HG03354 (cell line): Measurements from ENCODE around the gene TLR1.
"Not testable (repeated sequence)": the region's sequence is repeated elsewhere in the genome, so short reads cannot be mapped to it uniquely, and the experiment has no call there.

Source experiments
- ATAC-seq: cut with Tn5 transposase; IDR thresholded peaks from one replicate; pipeline ENCODE4 v1.9.1; 2021; ENCODE audit warnings: mild to moderate bottlenecking; ENCODE audit not compliant: unreplicated experiment, poor library complexity, severe bottlenecking

TLR1 gene

GRCh38 chr4:38807462-38807861 is 2.9 kb upstream of the TLR1 start:
- not testable (repeated sequence) for ATAC-seq

DNA sequence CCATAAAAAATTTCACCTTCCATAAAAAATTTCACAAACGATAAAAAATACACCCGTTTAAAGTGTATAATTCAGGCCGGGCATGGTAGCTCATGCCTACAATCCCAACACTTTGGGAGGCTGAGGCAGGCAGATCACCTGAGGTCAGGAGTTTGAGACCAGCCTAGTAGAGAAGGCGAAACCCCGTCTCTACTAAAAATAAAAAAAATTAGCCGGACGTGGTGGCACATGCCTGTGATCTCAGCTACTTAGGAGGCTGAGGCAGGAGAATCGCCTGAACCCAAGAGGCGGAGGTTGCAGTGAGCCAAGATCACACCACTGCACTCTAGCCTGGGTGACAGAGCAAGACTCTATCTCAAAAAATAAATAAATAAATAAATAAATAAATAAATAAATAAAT is 1.7 kb upstream of the TLR1 start:
- ATAC-seq, result not testable (repeated sequence)

DNA sequence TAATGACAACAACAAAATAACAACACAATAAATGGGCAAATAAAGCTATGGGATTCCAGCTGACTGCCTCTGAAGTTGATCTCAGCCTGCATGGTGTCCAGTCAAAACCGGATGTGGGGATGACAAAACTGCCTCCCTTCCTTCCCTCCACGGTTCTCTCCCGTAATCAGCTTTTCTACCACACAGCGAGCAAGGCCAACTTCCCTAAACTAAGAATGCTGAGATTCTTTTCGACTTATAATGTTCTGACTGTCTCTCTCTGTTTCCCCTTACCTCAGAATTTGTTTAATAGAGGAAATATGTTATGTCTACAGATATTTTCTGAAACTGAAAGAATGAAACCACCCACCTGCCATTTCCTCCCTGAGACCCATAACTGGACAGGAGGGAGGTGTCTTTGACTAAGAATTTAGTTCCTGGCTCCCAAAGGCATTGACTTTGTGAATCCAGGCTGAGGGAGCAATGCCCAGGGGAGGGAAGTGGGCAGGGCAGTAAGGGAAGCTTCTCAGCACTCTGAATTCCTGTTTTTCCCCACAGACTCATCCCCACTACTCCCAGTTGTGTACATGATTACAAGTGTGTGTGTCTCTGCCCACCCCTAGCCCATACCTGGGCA is 1.0 kb upstream of the TLR1 start:
- ATAC-seq, result peak; percentile 80

GRCh38 chr4:38803833-38804653 is 548 bp downstream of the TLR1 start:
- ATAC-seq, result peak; percentile 43

GRCh38 chr4:38802561-38803355 is 1.8 kb downstream of the TLR1 start:
- ATAC-seq, result no peak

DNA sequence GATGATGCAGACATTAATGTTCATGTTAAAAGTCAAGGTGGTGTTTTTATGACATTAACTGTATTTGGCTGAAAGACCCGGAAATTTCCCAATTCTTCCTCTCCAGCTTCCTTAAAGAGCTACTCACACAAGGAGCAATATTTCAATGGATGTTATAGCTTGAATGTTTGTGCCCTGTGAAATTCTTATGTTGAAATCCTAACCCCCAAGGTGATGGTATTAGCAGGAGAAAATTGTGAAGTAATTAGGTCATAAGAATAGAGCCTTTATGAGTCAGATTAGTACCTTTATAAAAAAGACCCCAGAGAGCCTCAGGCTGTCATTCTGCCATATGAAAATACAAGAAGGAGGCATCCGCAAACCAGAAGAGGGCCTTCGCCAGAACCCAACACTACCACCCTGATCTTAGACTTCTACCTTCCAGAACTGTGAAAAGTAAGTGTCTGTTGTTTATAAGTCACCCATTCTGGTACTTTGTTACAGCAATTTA is 3.6 kb downstream of the TLR1 start:
- ATAC-seq, result no peak

DNA sequence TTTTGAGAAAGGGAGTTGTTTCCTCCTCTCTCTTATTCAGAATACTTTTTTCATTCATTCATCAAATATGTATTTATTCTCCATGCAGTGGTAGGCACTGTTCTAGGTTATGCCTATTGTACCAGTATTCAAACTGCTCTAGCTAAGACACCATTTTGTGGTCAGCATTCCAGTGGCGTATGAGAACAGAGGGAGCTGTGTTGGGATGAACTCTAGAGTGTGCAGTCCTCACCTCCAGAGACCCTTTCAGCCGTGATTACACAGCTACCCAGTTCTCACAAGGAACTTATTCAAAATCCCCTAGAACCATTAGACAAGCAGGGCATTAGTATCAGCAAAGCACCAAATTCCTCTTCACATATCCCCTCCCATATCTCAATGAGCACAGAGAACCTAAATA is 4.2 kb downstream of the TLR1 start:
- no peak for ATAC-seq

DNA sequence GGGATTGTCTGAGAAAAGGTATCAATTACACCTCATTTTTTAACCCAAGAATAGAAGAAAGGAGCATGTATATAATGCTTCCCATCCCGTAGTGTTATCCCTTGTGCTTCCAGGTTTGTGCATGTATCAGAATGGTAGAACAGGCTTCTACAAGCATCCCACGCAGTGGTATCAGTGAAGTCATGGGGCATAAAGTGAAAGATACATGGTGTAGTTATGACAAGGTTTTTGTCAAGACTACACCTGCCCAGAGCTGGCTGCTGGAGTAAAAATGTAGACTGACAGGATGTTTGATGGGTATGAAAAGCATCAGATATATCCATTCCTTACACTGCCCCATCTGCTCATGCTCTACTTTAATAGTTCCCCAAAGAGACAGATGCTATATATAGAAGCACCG is 9.5 kb downstream of the TLR1 start:
- no peak for ATAC-seq

- no peak for ATAC-seq
Observed at GRCh38 chr4:38794051-38794450, 10.5 kb downstream of the TLR1 start.

DNA sequence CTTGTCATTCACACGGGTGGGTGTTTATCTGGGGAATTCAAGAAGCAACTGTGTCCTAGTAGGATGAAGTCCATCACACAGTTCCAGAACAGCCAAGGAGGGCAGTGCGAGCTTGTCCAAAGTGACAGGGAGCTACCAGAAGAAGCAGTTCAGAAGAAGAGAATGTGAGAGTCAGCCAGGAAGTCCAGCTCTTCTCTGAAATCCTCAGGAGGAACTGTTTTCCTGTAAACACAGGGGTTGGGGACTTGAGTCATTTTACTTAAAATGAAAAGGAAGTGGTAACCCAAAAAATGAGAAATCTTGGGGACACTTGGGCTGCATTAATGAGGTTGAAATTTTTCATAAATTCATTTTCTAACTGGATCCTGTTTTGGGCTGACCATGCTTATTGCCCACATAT is 13.6 kb downstream of the TLR1 start:
- no peak for ATAC-seq

DNA sequence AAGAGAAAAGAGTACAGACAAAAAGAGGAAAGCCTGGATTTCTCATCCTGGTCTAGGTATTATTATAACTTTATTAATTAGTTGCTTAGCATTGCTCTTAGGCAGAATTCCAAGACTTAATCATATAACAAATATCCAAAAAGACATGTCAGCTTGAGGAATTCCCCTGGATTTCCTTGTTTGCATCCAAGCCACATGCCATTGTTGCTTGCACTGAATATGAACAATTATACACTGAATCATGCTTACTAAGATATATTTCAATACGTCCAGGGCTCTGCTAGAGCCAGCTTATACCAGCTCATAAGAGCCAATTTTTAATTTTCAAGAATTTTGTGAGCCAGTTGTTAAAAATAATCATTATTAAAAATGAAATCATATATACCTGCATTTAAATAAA is 16.3 kb downstream of the TLR1 start:
- no peak for ATAC-seq

DNA sequence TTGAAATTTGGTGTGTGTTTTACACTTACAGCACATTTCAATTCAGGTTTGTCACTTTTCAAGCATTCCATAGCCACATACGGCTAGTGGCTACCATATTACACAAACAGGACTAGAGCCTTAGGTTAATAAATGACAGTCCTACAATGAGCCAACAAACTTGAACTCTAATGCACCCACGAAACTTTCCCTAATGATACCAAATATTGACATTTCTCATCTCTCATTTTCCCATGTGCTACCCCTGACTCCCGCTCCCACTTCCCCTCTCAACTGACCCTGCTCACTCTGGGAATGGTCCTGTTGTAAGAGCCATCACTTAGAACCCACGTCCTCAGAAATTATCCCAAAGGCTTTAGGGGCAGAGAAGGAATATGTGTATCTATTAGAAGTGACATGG is 16.9 kb downstream of the TLR1 start:
- ATAC-seq, result no peak

DNA sequence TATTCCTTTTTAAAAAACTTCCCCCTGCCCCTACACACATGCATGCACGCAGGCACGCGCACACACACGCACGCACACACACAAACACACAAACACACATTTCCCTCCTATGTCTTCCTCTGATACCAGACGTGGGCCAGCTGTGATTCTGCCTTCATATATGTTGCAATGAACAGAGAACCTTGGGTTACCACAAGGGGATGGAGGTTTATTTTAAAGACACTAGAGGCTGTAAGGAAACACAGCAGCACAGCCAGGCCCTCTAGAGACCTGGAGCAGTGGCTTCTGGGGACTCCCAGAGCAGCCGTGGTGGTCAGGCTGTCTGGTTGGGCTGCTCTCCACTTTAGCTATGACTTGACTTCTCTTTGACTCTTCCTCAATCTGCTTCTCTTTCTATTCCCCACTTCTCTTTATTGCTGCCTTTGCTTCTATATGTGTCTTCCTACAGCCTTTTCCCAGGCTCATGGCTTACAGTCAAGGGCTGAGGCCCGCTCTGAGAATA is 18.6 kb downstream of the TLR1 start:
- peak; percentile 58 for ATAC-seq

GRCh38 chr4:38785041-38785790 is 19.4 kb downstream of the TLR1 start:
- ATAC-seq, result no peak

DNA sequence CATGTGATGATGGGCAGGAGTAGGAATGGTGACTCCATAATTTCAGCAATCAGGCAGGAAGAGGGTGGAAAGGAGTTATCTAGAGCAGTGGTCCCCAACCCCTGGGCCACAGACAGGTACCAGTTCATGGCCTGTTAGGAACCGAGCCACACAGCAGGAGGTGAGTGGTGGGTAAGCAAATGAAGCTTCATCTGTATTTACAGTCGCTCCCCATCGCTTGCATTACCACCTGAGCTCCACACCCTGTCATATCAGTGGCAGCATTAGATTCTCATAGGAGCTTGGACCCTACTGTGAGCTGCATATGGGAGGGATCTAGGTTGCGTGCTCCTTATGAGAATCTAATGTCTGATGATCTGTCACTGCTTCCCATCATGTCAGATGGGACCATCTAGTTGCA is 20.4 kb downstream of the TLR1 start:
- ATAC-seq, result no peak

GRCh38 chr4:38783109-38783460 is 21.5 kb downstream of the TLR1 start:
- ATAC-seq, result no peak

DNA sequence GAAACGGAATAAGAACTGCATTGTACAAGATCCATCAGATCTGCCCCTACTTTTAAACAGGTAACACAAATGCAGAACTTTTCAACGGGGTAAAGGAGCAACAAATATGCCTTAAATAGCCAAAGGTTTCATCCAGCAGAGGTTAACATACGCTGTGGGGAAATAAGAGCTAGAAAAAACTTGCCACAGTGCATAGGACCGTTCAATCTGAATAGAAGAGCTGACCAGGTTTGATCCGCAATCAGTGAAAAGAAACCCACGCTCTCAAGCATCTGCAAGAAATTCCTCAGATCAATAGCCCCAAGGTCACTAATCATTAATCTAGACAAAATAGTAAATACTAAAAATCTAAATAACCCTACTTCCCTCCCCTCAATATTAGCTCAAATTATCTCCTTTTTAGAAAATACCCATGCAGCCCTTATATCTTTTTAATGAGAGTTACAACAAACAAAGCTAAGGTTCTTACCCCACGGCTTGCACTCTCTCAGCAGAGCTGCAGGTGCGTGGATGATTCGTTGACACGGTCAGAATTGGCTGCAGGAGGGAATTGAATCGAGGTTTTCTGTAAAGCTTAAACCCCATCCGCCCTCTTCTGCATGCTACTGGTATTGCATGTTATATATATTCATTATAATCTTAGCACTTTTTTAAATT is 22.0 kb downstream of the TLR1 start, which contains the start of gene TLR10:
TLR10 (minus strand) TSS at position 539 of the 657 bp plus-strand sequence. CDS start 7,400 bp downstream, outside the sequence.
- peak; percentile 77 for ATAC-seq

DNA sequence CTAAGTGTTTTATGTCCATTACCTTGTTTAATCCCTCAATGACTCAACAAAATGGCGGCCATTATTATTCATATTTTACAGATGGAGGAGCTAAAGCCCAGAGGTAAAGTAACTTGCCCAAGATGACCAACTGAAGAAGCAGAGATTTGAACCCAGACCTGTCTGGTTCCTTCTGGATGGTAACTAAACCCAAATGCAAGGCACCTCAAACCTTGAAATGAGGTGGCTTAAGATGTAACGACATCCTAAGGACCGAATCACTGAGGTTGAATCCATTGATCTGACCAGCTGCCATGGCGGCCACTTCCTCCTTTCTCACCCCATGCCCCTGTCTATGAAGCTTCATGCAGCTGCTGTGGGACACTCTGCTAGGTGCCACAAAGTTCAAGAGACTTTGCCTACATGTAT is 22.7 kb downstream of the TLR1 start:
- peak; percentile 36 for ATAC-seq

DNA sequence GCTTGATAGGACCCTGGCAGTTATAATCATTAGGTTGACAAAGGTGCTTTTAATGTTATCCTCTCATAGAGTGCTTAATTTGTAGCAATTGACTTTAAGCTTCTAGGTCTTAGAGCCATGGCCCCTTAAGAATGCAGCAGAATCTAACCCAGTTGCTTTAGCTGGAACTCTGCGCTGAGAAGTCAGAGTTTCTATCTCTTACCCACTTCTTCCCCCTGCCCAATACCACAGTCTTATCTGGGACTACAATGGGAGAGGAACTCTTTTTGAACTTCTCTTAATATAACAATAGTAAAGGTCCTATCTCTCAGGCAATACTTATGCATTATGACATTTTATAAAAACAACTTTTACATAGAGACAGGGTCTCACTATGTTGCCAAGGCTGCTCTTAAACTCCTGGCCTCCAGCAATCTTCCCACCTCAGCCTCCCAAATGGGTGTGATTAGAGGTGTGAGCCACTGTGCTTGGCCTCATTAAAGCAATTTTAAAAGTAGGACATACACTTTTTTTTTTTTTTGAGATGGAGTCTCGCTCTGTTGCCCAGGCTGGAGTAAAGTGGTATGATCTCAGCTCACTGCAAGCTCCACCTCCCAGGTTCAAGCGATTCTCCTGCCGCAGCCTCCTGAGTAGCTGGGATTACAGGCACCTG is 23.6 kb downstream of the TLR1 start:
- ATAC-seq, result no peak
